Measurements from ENCODE around the gene MDM1.

- TF ChIP-seq POLR2A (IDR thresholded peaks at IDR 0.05; ENCODE audit: low read length): no peak
- no peak for TF ChIP-seq GATA1 (IDR thresholded peaks at IDR 0.05; ENCODE audit: low read depth, low read length)
Observed at GRCh38 chr12:68326716-68327115, 5.4 kb downstream of the MDM1 start.
